Astrocyte of the cerebellum (primary cell): ENCODE data around the gene AQP7.

ENCODE experiments used
- DNase-seq: peaks from one replicate; pipeline ENCODE4 v3.0.0-alpha.2; 2011; ENCODE audit warnings: low read depth
- H3K4me3 ChIP-seq: 2 replicates; pipeline ENCODE4 v1.5.1; 2011; ENCODE audit warnings: mild to moderate bottlenecking, low read depth, low read length, moderate library complexity
- CTCF ChIP-seq: IDR thresholded peaks from 2 replicates; pipeline ENCODE4 v1.5.1; 2012; ENCODE audit warnings: low read length, low read depth, moderate library complexity, mild to moderate bottlenecking; ENCODE audit errors: missing control alignments
- in situ Hi-C: cut with HindIII; loops from 2 replicates; pipeline ENCODE4 v1.10.0; 2017; ENCODE audit warnings: low sequenced_read_pairs

AQP7 gene

DNA sequence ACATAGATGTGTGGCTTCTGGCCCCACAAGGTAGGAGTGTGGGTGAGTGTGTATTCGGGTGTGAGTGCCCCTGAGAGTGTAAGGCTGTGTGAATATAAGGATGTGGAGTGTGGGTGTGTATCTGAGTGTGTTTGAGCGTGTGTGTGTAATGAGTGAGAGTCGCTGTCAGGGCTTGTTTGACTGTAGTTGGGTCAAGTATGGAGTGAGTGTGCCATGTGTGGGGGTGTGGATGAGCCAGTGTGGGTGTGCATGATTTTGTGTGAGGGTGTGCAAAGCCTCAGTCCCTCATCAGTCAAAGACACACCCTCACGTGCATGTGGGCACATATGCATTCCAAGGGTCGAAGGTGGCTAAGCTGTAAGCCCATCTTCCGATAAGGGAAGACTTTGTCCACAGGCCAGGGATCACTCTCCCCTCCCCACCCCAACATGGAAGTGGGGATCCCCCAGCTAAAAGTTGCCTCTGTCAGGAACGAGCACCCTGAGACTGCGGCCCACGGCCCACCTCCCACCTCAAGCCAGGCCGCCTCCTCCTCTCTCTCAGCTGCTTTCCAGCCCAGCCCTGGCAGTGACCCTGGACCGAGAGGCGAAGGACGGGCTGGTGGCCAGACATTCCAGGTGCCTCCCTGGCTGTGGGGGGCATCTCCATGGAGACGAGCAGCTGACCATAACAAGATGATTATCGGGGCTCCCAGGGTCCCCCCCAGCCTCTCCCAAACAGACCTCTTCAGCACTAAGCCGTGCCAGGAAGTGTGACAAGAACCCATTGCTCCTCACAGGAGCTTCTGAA, 32.1 kb upstream of the AQP7 start:
- no peak overlapping the region for H3K4me3 ChIP-seq
- no peak for TF ChIP-seq CTCF
- in situ Hi-C loops = no loop called here
- DNase-seq = no peak

DNA sequence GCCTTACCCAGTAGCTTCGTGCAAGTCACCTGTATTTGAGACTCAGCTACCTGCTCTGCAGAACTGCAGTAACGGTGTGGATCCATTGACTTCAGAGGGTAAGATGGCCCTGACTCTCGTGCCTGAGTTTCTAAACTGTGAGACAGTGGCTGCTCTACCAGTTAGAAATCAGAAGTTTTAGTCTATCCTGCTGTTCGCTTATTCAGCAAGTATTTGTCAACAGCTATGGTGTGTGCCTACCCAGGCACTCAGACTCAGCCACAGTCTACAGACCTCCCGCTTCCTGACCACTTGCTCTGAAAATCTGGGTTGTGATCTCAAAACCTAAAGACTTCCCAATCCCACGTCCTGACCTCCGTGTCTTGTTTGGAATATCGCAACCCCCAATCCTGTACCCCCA, 31.5 kb upstream of the AQP7 start:
- no peak for TF ChIP-seq CTCF
- in situ Hi-C loops = no loop called here
- H3K4me3 ChIP-seq = no peak overlapping the region
- DNase-seq = no peak

DNA sequence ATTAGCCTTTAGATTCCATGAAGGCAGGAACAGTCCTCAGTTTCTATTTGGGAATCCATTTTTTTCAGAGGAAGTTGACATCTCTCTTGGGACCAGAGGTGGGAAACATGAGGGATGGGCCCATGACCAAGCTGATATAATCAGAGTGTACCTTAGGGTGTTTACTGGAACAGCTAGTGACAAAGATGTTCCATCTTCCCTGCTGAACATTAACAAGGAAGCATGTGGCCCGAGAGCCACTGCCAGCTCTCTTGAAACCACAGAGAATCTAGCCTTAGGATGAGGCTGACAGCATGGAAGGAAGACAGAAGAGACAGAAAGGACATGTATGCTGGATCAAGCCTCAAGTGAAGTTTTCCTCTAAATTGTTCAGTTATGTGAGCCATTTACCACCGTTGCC, 29.1 kb upstream of the AQP7 start:
- no peak for TF ChIP-seq CTCF
- DNase-seq = no peak
- H3K4me3 ChIP-seq = no peak overlapping the region
- in situ Hi-C loops = no loop called here

GRCh38 chr9:33430942-33431341, 28.6 kb upstream of the AQP7 start:
- in situ Hi-C loops = no loop called here
- DNase-seq = no peak
- TF ChIP-seq CTCF = no peak

DNA sequence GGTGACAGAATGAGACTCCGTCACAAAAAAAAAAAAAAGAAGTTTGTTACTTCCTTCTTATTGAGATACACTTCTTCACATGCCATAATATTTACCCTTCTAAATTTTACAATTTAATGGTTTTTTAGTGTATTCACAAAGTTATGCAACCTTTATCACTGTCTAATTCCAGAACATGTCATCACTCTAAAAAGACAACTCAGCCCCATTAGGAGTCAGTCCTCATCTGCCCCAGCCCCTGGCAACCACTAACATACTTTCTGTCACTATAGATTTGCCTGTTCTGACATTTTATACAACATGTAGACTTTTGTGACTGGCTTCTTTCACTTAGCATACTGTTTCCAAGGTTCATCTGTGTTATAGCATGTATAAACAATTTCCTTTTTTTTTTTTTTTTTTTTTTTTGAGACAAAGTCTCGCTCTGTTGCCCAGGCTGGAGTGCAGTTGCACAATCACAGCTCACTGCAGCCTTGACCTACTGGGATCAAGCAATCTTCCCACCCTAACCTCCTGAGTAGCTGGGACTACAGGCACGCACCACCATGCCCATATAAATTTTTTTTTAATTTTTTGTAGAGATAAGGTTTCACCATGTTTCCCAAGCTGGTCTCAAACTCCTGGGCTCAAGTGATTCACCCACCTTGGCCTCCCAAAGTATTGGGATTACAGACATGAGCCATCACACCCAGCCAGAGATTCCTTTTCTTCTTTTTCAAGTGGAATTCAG, 27.1 kb upstream of the AQP7 start:
- TF ChIP-seq CTCF = no peak
- no peak for DNase-seq
- in situ Hi-C loops = no loop called here

More at GRCh38 chr9:33430942-33431341, 28.6 kb upstream of the AQP7 start:
- H3K4me3 ChIP-seq = no peak overlapping the region

DNA sequence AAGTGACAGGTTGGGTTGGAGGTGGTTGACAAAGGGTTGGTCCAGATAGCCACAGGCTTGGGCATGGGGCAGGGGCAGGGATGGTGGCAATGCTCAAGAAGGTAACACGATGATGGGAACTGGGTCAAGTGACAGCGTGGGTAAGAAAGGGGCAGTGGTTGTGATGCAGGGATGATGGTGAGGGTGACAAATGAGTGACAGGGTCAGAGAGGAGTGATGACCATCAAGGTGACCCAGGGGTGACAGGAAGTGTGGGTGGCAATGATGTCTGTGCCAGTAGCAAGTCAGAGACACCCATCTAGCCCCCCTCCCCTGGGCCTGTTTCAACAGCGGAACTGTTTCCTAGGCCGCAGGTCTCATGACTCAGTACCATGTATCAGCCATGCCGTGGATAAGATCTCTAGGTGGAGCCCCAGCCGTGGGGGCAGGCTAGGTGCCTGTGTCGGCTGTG, 24.5 kb upstream of the AQP7 start:
- TF ChIP-seq CTCF = no peak
- no peak overlapping the region for H3K4me3 ChIP-seq
- no peak for DNase-seq
- in situ Hi-C loops = no loop called here

More for the DNA sequence above, 27.1 kb upstream of the AQP7 start:
- H3K4me3 ChIP-seq = no peak overlapping the region
